ENCODE results near the gene SMAD7. TPM values are rescaled to one million over a fixed set of nuclear protein-coding genes. Genes with fewer than 3 reads are reported as not detected.
"Not testable (repeated sequence)": the region's sequence is repeated elsewhere in the genome, so short reads cannot be mapped to it uniquely, and the experiment has no call there.

SMAD7 gene
- total RNA-seq, 1 donor from 2014 or later: 26.8 TPM

- H3K4me3 Mint-ChIP-seq: no peak overlapping the region
- no peak for DNase-seq (ENCODE audit: low spot score)
- peaks cover 25% of the 10 kb centered on the region for H3K4me1 Mint-ChIP-seq (ENCODE audit: low read depth)
- no peak overlapping the region for H3K27ac Mint-ChIP-seq
- peaks cover 2% of the 10 kb centered on the region for H3K27me3 Mint-ChIP-seq (ENCODE audit: insufficient read depth)
- H3K36me3 Mint-ChIP-seq (ENCODE audit: low read depth): no peaks in the 10 kb centered on the region
- H3K9me3 Mint-ChIP-seq: no peaks in the 10 kb centered on the region
- intact Hi-C loops (cut with micrococcal nuclease): no loop called here
Observed at GRCh38 chr18:48874233-48874632, 76.5 kb downstream of the SMAD7 start.

DNA sequence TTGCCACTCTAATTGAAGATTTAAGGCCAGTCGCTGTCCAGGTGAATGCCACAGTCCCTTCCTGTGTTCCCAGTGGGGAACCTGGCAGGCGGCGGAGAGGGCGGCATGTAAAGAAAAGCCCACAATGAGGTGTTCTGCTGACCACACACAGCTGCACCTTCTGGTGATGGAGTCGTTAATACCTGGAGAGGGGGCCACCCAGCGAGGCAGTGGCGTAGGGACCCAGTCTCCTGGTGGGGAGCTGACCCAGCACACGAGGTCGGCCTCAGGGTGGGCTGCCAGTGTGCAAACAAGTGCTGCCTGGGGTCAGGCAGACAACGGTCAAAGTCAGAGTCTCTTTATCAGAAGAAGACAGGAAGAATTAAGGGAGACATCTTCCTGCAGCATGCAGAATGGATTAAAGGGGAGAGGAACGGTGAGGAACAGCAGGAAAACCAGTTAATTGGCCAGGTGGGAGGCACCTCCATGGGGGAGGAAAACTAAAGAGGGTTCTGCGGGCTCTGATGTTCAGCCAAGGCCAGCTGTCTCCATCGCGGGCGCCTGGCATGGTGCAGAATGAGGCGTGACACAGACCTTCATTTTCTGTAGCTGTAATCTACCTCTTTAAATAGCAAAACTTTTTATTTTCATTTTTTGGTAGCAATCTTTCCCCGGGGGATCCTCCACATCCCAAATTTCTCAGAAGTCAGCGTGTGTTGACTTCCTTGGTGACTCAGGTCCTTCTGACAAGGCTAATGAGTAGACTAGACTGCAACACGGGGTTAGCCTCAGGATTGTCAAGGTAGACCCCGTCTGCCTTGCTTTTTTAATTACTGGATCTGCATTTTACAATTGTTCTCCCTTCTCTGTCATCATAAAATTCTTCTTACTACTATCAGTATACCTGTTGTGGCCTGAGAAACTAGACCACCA, 78.3 kb downstream of the SMAD7 start:
- Mint-ChIP-seq H3K4me1 (ENCODE audit: low read depth) (peaks cover 39% of the 10 kb centered on the region), H3K36me3 (ENCODE audit: low read depth) (no peaks in the 10 kb centered on the region), H3K27ac (peak overlapping the region; percentile 24), H3K27me3 (ENCODE audit: insufficient read depth) (peaks cover 2% of the 10 kb centered on the region), H3K4me3 (no peak overlapping the region), H3K9me3 (no peaks in the 10 kb centered on the region)
- intact Hi-C loops (cut with micrococcal nuclease): no loop called here
- DNase-seq (ENCODE audit: low spot score): no peak

- Mint-ChIP-seq H3K36me3 (ENCODE audit: low read depth) (no peaks in the 10 kb centered on the region), H3K27ac (no peak overlapping the region)
Observed at GRCh38 chr18:48871391-48872166, 79.2 kb downstream of the SMAD7 start.

GRCh38 chr18:48870926-48871325, 79.8 kb downstream of the SMAD7 start:
- H3K27me3 Mint-ChIP-seq (ENCODE audit: insufficient read depth); H3K4me3 Mint-ChIP-seq; H3K36me3 Mint-ChIP-seq (ENCODE audit: low read depth); DNase-seq (ENCODE audit: low spot score); H3K27ac Mint-ChIP-seq; intact Hi-C loops (cut with micrococcal nuclease); H3K9me3 Mint-ChIP-seq: not testable (repeated sequence)
- H3K4me1 Mint-ChIP-seq (ENCODE audit: low read depth): peaks cover 39% of the 10 kb centered on the region

More at GRCh38 chr18:48871391-48872166, 79.2 kb downstream of the SMAD7 start:
- Mint-ChIP-seq H3K4me1 (ENCODE audit: low read depth) (peaks cover 39% of the 10 kb centered on the region), H3K9me3 (no peaks in the 10 kb centered on the region), H3K27me3 (ENCODE audit: insufficient read depth) (peaks cover 2% of the 10 kb centered on the region), H3K4me3 (no peak overlapping the region)
- DNase-seq (ENCODE audit: low spot score): no peak
- intact Hi-C loops (cut with micrococcal nuclease): no loop called here
